ENCODE measurements around the gene SUCLG2. TPM values are rescaled to one million over a fixed set of nuclear protein-coding genes. Genes with fewer than 3 reads are reported as not detected.

Gene SUCLG2
- total RNA-seq, 1 donor from 2014 or later = 47.1 TPM

DNA sequence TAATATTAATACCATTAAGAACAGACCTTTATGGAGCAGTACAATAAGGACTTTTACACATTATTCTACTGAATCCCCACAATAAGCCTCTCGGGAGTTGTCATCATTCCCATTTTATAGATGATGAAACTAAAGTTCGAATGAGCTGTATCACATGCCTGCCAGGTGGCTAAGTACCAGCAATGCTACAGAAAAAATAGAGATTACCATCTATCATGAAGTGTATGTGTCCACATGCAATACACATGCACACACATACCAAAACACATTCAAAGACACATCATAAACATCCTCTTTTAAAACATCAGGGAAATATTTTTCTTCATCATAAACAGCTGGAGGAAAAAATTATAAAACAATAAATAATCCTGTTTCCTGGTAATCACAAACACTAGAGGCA, 136.6 kb downstream of the SUCLG2 start:
- DNase-seq (ENCODE audit: low spot score) = no peak

GRCh38 chr3:67516496-67516895, 137.9 kb downstream of the SUCLG2 start:
- DNase-seq (ENCODE audit: low spot score) = no peak

DNA sequence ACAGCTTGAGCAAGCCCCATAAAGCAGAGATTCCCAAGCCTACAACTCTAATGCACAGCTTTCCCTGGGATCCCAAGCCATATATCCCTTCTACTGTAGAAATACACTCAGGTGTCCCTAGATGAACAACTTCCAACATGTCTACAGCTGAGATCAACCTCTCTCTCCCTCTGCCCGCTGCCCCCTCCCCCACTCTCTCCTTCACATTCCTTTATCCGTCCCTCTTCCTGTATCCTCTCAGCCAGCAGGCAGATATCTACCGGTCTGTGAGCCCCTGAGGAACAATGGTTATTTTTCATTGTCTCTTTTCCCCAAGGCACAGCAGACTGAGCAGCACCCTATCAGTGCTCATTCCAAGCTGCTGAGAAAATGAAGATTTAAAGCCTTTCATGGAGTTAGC, 138.6 kb downstream of the SUCLG2 start:
- DNase-seq (ENCODE audit: low spot score) = no peak

DNA sequence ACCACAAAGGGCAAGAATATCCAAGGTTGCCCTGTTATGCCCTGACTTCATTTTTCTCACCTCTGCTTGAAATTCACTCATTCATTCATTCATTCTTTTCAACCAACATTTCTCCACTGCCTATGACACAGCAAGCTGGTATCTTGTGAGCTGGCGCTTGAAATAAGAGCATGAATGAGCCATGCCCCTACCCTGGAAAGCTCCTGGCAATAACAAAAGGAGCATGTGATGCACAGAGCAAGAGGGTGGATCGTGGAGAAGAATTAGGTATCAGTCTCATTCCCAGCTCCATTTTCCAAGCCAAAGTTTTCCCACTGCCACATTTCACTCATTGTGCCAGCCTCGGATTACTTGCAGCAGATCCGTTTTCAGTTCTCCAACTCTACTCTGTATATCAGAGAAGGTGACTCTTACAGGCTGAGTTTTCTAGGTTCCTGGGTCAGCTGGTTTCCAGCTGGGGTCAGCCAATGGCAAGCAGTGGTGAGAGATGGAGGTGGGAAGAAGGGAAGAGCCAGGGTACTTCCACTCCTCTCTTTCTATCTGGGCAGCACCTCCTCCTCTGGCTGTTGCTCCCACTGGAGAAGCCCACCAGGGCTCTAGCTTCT, 144.8 kb downstream of the SUCLG2 start:
- DNase-seq (ENCODE audit: low spot score) = no peak

- no peak for DNase-seq (ENCODE audit: low spot score)
Measured at GRCh38 chr3:67507584-67507983, 146.8 kb downstream of the SUCLG2 start.

- no peak for DNase-seq (ENCODE audit: low spot score)
Measured at GRCh38 chr3:67500709-67501108, 153.7 kb downstream of the SUCLG2 start.

DNA sequence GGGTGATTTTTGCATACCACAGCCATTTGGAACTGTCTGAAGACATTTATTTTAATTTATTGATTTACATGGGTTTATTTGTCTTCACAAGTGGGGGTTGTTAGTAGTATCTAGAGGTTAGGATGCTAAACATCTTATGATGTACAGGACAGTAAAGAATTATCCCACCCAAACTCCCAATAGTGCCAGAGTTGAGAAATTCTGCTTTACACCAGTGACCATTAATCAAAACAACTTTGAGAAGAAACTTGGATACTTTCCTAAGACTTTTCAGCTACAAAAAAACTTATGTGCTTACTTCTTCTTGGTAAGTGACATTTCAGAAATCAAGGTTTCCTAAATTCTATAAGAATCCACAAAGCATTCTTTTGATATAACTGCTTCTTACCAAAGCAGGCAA, 156.7 kb downstream of the SUCLG2 start:
- DNase-seq (ENCODE audit: low spot score) = no peak

- no peak for DNase-seq (ENCODE audit: low spot score)
Measured at GRCh38 chr3:67495751-67496150, 158.7 kb downstream of the SUCLG2 start.

DNA sequence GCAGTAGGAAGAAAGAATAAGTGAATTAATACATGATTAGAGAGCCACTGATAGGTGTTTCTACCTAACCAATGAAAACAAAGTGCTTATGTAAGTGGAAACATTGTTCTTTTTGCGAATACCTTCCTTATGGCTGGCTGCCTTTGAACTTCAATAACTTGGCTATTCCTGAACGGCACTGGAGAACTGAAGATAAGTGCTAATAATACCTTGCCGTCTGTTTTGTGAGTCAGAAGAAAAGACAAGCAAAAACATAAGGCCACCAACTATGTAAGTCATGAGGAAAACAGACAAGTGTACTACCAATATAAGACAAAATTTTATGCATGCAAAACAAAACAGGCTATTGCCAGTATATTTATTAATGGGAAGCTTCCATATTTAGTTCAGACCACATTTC, 160.6 kb downstream of the SUCLG2 start:
- DNase-seq (ENCODE audit: low spot score) = no peak

DNA sequence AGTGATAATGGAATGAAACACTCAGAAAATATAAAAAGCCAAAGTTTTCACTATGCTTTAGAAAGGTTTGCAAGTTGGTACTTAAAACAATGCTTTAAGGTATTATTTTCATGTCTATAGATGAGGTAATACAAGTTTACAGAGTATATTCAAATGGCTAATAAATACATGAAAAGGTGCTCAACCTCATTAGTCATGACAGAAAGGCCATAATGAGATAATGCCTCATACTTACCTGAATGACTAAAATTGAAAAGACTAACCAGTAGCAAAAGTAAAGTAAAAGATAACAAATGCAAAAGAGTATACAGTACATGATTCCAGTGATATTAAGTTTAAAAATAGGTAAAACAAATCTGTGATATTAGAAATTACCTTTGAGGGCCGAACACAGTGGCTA, 163.8 kb downstream of the SUCLG2 start:
- no peak for DNase-seq (ENCODE audit: low spot score)

GRCh38 chr3:67489816-67490215, 164.6 kb downstream of the SUCLG2 start:
- DNase-seq (ENCODE audit: low spot score) = no peak

GRCh38 chr3:67487564-67488114, 166.8 kb downstream of the SUCLG2 start:
- DNase-seq (ENCODE audit: low spot score) = no peak

- no peak for DNase-seq (ENCODE audit: low spot score)
Measured at GRCh38 chr3:67486883-67487282, 167.5 kb downstream of the SUCLG2 start.

- DNase-seq (ENCODE audit: low spot score) = no peak
Measured at GRCh38 chr3:67484085-67484484, 170.3 kb downstream of the SUCLG2 start.

GRCh38 chr3:67481126-67481525, 173.3 kb downstream of the SUCLG2 start:
- no peak for DNase-seq (ENCODE audit: low spot score)

DNA sequence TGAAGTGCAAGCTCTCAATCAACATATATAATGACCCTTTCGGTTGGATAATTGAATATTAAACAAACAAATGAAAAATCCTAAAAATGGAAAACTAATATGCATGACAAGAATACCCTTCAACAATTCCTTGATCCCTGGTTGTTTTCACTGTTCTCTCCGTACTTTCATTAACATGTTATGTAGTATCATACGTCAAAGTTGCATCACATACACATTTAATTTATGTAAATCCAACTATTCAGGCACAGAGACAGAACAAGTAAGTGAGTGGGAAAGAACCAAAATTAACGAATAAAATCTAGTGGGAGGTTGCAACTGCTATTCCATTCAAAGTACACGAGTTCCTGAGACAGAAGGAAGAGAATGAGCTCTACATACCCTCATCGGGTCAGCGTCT, 176.0 kb downstream of the SUCLG2 start:
- DNase-seq (ENCODE audit: low spot score) = no peak

DNA sequence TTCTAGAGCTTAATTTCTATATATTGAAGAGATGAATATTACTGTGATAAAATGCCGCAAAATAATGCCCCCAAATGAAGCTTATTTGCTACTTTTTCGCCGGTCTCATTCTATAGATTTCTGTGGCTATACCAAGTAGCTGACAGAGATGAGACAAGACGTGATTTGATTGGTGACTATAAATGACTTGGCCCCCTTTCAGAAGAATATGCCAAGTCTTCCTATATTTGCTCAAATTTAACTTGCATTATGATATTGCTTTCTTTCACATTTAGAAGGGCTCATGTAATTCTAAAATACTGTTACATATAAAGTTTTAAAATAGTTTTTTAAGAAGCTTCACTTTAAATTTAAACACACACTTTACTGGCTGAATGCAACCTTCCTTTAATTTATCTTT, 180.1 kb downstream of the SUCLG2 start:
- DNase-seq (ENCODE audit: low spot score) = no peak

GRCh38 chr3:67472674-67473201, 181.7 kb downstream of the SUCLG2 start:
- no peak for DNase-seq (ENCODE audit: low spot score)

- no peak for DNase-seq (ENCODE audit: low spot score)
Measured at GRCh38 chr3:67470207-67470606, 184.2 kb downstream of the SUCLG2 start.

DNA sequence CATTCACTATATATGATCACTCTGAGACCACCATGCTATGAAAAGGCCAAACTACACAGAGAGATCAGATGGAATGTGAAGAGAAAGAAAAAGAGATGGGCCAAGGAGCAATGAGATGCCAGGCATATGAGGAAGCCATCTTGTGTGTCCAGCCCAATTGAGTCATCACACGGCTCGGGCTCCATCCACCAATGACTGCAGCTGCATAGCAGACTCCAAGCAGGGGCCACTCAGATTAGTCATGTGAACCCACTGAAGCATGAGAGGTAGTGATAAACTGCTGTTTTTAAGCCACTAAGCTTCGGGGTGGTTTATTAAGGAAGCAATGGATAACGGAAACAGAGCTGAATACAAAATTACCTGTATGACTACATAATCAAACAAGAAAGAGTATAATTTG, 185.9 kb downstream of the SUCLG2 start:
- DNase-seq (ENCODE audit: low spot score) = no peak

DNA sequence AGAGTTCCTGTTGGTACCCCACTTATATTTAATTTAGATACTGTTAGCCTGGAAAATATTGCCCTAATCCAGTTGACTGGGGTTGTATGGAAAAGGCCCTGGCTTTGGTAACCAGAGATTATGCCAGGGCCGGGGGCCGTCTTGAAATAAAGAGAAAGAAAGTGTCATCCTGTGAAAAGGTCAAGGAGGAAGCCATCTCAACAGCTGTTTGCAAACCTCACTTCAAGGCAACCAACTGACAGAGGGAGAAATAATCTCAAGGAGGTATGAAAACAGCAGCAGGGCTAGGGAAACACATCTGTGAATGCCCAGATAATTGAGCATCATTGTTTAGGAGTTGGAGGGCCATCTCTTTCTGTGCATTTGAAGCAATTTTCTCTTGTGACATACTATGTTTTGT, 190.8 kb downstream of the SUCLG2 start:
- DNase-seq (ENCODE audit: low spot score) = no peak

DNA sequence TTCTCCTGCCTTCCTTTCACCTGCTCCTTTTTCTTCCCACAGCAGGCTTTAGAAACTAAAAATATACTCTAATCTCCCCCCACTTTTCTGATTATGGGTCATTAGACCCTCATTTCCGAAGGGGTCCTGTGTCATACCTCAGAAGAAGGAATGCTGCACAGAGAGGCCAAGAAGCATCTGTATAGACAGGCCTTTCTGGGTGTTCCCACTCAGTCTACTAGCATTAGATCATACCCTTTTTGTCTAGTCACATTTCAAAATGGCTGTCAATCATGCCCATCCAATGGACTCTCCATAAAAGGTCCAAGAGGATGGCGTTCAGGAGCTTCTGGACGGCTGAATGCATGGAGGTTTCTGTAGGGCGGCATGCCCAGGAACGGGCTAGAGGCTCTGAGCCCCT, 192.2 kb downstream of the SUCLG2 start:
- DNase-seq (ENCODE audit: low spot score) = no peak

- no peak for DNase-seq (ENCODE audit: low spot score)
Measured at GRCh38 chr3:67461667-67462142, 192.7 kb downstream of the SUCLG2 start.
